OCI-LY1 (cell line): ENCODE results near the gene FXYD1.

Experiments
- H2AFZ ChIP-seq: fragments of 200-600 bp; sonication (generic), shearing (Covaris generic); 2 replicates; pipeline ENCODE4 v1.6.0; 2014; ENCODE audit warnings: antibody characterized with exemption, mild to moderate bottlenecking, low read length
- H3F3A ChIP-seq: fragments of 200-600 bp; sonication (generic), shearing (Covaris generic); 2 replicates; pipeline ENCODE4 v1.6.0; 2014; ENCODE audit warnings: mild to moderate bottlenecking, antibody characterized with exemption, low read length, moderate library complexity; ENCODE audit not compliant: insufficient read depth
- H3K27ac ChIP-seq: fragments of 200-600 bp; sonication (generic); 2 replicates; pipeline ENCODE4 v1.5.1; 2014; ENCODE audit warnings: low read length, mixed run types, mild to moderate bottlenecking, low read depth; ENCODE audit not compliant: poor library complexity, severe bottlenecking
- H3K27me3 ChIP-seq: fragments of 200-600 bp; sonication (generic); 2 replicates; pipeline ENCODE4 v1.6.0; 2014; ENCODE audit warnings: antibody characterized with exemption, mild to moderate bottlenecking, low read length, moderate library complexity; ENCODE audit not compliant: insufficient read depth
- H3K36me3 ChIP-seq: fragments of 200-600 bp; sonication (generic); 2 replicates; pipeline ENCODE4 v1.6.1; 2014; ENCODE audit warnings: mild to moderate bottlenecking, antibody characterized with exemption, low read length, moderate library complexity, mixed read lengths; ENCODE audit not compliant: insufficient read depth
- H3K4me1 ChIP-seq: fragments of 200-600 bp; sonication (generic); 2 replicates; pipeline ENCODE4 v1.5.1; 2014; ENCODE audit warnings: mild to moderate bottlenecking, low read length, moderate library complexity; ENCODE audit not compliant: insufficient read depth, severe bottlenecking
- H3K4me2 ChIP-seq: fragments of 200-600 bp; sonication (generic), shearing (Covaris generic); 2 replicates; pipeline ENCODE4 v1.6.1; 2014; ENCODE audit warnings: low read length
- H3K4me3 ChIP-seq: fragments of 200-600 bp; sonication (generic); 2 replicates; pipeline ENCODE4 v1.5.1; 2014; ENCODE audit warnings: low read length, low read depth, mild to moderate bottlenecking, mixed read lengths; ENCODE audit not compliant: poor library complexity, severe bottlenecking
- H3K79me2 ChIP-seq: fragments of 200-600 bp; shearing (Covaris generic); 2 replicates; pipeline ENCODE4 v1.6.1; 2016; ENCODE audit warnings: mixed run types, low read length, mixed read lengths; ENCODE audit not compliant: insufficient read depth
- H3K9ac ChIP-seq: fragments of 200-600 bp; sonication (generic), shearing (Covaris generic); 2 replicates; pipeline ENCODE4 v1.6.1; 2014; ENCODE audit warnings: mild to moderate bottlenecking, low read length, mixed read lengths
- H3K9me2 ChIP-seq: fragments of 200-600 bp; sonication (generic), shearing (Covaris generic); 2 replicates; pipeline ENCODE4 v1.6.1; 2014; ENCODE audit warnings: low read depth, mild to moderate bottlenecking, low read length, mixed read lengths
- H3K9me3 ChIP-seq: fragments of 200-600 bp; shearing (Covaris generic); 2 replicates; pipeline ENCODE4 v1.6.1; 2014; ENCODE audit warnings: low read length, mixed read lengths
- H4K20me1 ChIP-seq: fragments of 200-600 bp; sonication (generic), shearing (Covaris generic); 2 replicates; pipeline ENCODE4 v1.6.0; 2016; ENCODE audit warnings: mild to moderate bottlenecking, low read length; ENCODE audit not compliant: insufficient read depth
- EZH2 ChIP-seq: fragments of 200-600 bp; sonication (generic), shearing (Covaris generic); IDR thresholded peaks from 2 replicates; pipeline ENCODE4 v1.8.0; 2017; ENCODE audit warnings: borderline replicate concordance, mixed run types, mild to moderate bottlenecking, antibody characterized with exemption, low read length, moderate library complexity, mixed read lengths
- TF ChIP-seq, protein P1 (sequence below): fragments of 200-600 bp; sonication (generic), shearing (Covaris generic); IDR thresholded peaks from 2 replicates; pipeline ENCODE4 v1.5.1; 2017; ENCODE audit warnings: mild to moderate bottlenecking, antibody characterized with exemption, low read length, moderate library complexity, mixed read lengths

FXYD1 gene

DNA sequence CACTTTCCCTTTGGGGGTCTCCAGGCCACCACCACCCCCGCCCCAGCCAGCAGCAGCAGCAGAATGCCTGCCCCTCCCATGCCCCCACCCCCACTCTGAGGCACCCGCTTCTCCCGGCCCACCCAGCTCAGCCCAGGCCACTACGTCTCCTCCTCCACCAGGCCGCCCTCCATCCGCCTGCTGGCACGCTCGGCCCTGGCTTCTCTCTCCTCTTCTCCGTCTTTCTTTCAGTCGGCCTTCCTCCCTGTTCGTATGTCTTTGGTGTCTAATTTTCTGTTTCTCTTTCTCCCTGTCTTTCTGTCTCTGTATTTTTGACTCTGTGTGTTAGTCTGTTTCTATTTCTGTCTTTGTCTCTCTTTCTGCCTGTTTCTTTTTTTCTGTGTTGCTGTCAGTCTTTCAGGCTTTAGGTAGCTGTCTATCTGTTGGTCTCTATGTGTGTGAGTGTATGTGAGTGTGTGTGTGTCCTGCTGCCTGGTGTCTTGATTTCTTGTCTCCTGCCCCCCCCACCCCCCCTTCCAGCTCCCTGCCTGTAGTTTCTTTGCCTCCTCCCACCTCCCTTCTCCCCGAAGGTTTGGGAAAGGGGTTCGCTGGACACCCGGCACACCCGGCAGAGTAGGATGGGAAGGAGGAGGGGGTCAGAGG, 3.9 kb upstream of the FXYD1 start, which contains the start of gene LGI4:
LGI4 (minus strand) TSS at position 459 of the 642 bp plus-strand sequence; CDS start at position 80, 379 bp downstream.
- Histone ChIP-seq H3K4me1 (no peaks in the 10 kb centered on the region), H3K36me3 (no peaks in the 10 kb centered on the region), H3K4me3 (no peak within 1 kb of the TSS), H3K27me3 (no peaks in the 10 kb centered on the region; the same call in 1 of the 2 replicates), H3F3A (no peaks in the 10 kb centered on the region), H3K79me2 (no peaks in the 10 kb centered on the region), H2AFZ (no peak within 1 kb of the TSS), H3K9me3 (no peaks in the 10 kb centered on the region), H3K27ac (no peak within 1 kb of the TSS), H3K4me2 (no peak within 1 kb of the TSS), H3K9me2 (no peaks in the 10 kb centered on the region), H3K9ac (no peak within 1 kb of the TSS), H4K20me1 (no peaks in the 10 kb centered on the region)
- TF ChIP-seq, protein P1, sequence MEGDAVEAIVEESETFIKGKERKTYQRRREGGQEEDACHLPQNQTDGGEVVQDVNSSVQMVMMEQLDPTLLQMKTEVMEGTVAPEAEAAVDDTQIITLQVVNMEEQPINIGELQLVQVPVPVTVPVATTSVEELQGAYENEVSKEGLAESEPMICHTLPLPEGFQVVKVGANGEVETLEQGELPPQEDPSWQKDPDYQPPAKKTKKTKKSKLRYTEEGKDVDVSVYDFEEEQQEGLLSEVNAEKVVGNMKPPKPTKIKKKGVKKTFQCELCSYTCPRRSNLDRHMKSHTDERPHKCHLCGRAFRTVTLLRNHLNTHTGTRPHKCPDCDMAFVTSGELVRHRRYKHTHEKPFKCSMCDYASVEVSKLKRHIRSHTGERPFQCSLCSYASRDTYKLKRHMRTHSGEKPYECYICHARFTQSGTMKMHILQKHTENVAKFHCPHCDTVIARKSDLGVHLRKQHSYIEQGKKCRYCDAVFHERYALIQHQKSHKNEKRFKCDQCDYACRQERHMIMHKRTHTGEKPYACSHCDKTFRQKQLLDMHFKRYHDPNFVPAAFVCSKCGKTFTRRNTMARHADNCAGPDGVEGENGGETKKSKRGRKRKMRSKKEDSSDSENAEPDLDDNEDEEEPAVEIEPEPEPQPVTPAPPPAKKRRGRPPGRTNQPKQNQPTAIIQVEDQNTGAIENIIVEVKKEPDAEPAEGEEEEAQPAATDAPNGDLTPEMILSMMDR = no peak
- TF ChIP-seq EZH2 = no peak

DNA sequence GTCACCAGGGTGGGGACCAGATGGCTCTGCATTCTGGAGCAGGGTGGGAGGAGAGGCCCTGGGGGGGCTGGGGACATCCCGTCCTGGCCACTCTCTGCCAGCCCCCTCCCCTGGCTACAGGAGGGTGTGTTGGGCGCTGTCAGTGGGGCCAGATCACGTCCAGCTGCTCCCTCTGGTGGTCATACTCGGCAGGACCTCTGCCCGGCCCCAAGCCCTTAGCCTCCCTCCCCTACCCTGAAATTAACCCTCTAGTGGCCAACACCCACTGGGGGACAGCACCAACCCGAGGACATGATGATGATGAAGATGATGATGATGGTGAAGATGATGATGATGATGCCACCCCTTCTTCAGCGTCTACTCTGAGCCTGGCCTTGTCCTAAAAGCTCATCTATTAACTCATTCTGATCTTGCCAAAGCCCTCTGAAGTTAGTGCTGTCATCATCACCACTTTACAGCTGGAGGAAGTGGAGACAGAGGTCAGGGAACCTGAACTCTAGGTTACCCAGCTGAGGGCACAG, 3.2 kb upstream of the FXYD1 start:
- H3K9me3 ChIP-seq = no peaks in the 10 kb centered on the region
- H3K9me2 ChIP-seq = no peaks in the 10 kb centered on the region
- H3K79me2 ChIP-seq = no peaks in the 10 kb centered on the region
- H3K4me3 ChIP-seq = no peak overlapping the region
- no peak for TF ChIP-seq EZH2
- TF ChIP-seq, protein P1 = peak; percentile 92
- no peak overlapping the region for H3K9ac ChIP-seq
- H3K4me2 ChIP-seq = no peak overlapping the region
- H2AFZ ChIP-seq = no peak overlapping the region
- H3K36me3 ChIP-seq = no peaks in the 10 kb centered on the region
- no peak overlapping the region for H3K27ac ChIP-seq
- no peaks in the 10 kb centered on the region for H3F3A ChIP-seq
- no peaks in the 10 kb centered on the region for H3K4me1 ChIP-seq
- H3K27me3 ChIP-seq = no peaks in the 10 kb centered on the region; the same call in 1 of the 2 replicates
- no peaks in the 10 kb centered on the region for H4K20me1 ChIP-seq

DNA sequence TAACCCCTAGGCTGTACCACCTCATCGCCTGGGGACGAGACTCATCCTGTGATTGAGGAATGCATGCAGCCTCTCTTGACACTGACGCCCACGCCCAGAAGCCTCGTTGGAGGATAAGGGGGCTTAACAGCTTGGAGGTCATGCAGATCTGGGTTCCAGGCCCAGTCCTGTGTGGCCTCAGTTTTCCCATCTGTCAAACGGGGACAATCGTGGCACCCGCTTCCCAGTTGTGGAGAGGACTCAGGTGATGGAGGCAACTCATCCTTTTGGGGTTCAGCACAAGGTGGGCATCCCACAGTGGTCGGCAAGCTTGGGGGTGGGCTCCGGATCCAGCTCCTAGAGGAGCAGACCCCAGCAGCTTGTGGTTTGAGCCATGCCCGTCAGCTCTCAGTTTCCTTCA, 2.4 kb upstream of the FXYD1 start:
- Histone ChIP-seq H4K20me1 (no peaks in the 10 kb centered on the region), H3K4me1 (no peaks in the 10 kb centered on the region), H3K9me3 (no peaks in the 10 kb centered on the region), H3K27me3 (no peaks in the 10 kb centered on the region; the same call in 1 of the 2 replicates), H3K36me3 (no peaks in the 10 kb centered on the region), H3K79me2 (no peaks in the 10 kb centered on the region), H2AFZ (no peak overlapping the region), H3K9ac (no peak overlapping the region), H3K4me2 (no peak overlapping the region), H3K9me2 (no peaks in the 10 kb centered on the region), H3K27ac (no peak overlapping the region), H3F3A (no peaks in the 10 kb centered on the region), H3K4me3 (no peak overlapping the region)
- TF ChIP-seq, protein P1 = no peak
- no peak for TF ChIP-seq EZH2
